ENCODE results near the gene CSTB.
A peak's percentile ranks its signal among the peaks of the same experiment; 100 is the strongest.

The CSTB gene

GRCh38 chr21:43731476-43731875 is 44.6 kb downstream of the CSTB start:
- DNase-seq (ENCODE audit: low read depth in 2 of 2) = no peak
- no peak for TF ChIP-seq CTCF (IDR thresholded peaks at IDR 0.05; ENCODE audit: low read depth, low read length)
- no peak overlapping the region for H3K4me3 ChIP-seq (replicated peaks in 1 of 2; ENCODE audit: low read depth in 2 of 2, low read length in 2 of 2)

GRCh38 chr21:43728467-43729390 is 47.4 kb downstream of the CSTB start:
- peak; percentile 98 to 99 for DNase-seq (ENCODE audit: low read depth in 2 of 2)
- peak overlapping the region; percentile 48 to 55 for H3K4me3 ChIP-seq (replicated peaks in 1 of 2; ENCODE audit: low read depth in 2 of 2, low read length in 2 of 2)
- no peak for TF ChIP-seq CTCF (IDR thresholded peaks at IDR 0.05; ENCODE audit: low read depth, low read length)

- DNase-seq (ENCODE audit: low read depth in 2 of 2) = no peak
- TF ChIP-seq CTCF (IDR thresholded peaks at IDR 0.05; ENCODE audit: low read depth, low read length) = no peak
- peak overlapping the region in 1 of 2 donors; percentile 11 for H3K4me3 ChIP-seq (replicated peaks in 1 of 2; ENCODE audit: low read depth in 2 of 2, low read length in 2 of 2)
Measured at GRCh38 chr21:43728154-43728466, 48.0 kb downstream of the CSTB start.

- no peak overlapping the region for H3K4me3 ChIP-seq (replicated peaks in 1 of 2; ENCODE audit: low read depth in 2 of 2, low read length in 2 of 2)
- DNase-seq (ENCODE audit: low read depth in 2 of 2) = peak in 1 of 2 donors; percentile 43
- TF ChIP-seq CTCF (IDR thresholded peaks at IDR 0.05; ENCODE audit: low read depth, low read length) = no peak
Measured at GRCh38 chr21:43727519-43728153, 48.5 kb downstream of the CSTB start.

- no peak overlapping the region for H3K4me3 ChIP-seq (replicated peaks in 1 of 2; ENCODE audit: low read depth in 2 of 2, low read length in 2 of 2)
- DNase-seq (ENCODE audit: low read depth in 2 of 2) = no peak
- TF ChIP-seq CTCF (IDR thresholded peaks at IDR 0.05; ENCODE audit: low read depth, low read length) = no peak
Measured at GRCh38 chr21:43726686-43727518, 49.2 kb downstream of the CSTB start.

Measured in cardiac fibroblast (primary cell).